OCI-LY1 (cell line): Measurements from ENCODE around the gene TNPO2.

Source experiments
- H2AFZ ChIP-seq: fragments of 200-600 bp; sonication (generic), shearing (Covaris generic); 2 replicates; pipeline ENCODE4 v1.6.0; 2014; ENCODE audit warnings: antibody characterized with exemption, mild to moderate bottlenecking, low read length
- H3F3A ChIP-seq: fragments of 200-600 bp; sonication (generic), shearing (Covaris generic); 2 replicates; pipeline ENCODE4 v1.6.0; 2014; ENCODE audit warnings: mild to moderate bottlenecking, antibody characterized with exemption, low read length, moderate library complexity; ENCODE audit not compliant: insufficient read depth
- H3K27ac ChIP-seq: fragments of 200-600 bp; sonication (generic); 2 replicates; pipeline ENCODE4 v1.5.1; 2014; ENCODE audit warnings: low read length, mixed run types, mild to moderate bottlenecking, low read depth; ENCODE audit not compliant: poor library complexity, severe bottlenecking
- H3K27me3 ChIP-seq: fragments of 200-600 bp; sonication (generic); 2 replicates; pipeline ENCODE4 v1.6.0; 2014; ENCODE audit warnings: antibody characterized with exemption, mild to moderate bottlenecking, low read length, moderate library complexity; ENCODE audit not compliant: insufficient read depth
- H3K36me3 ChIP-seq: fragments of 200-600 bp; sonication (generic); 2 replicates; pipeline ENCODE4 v1.6.1; 2014; ENCODE audit warnings: mild to moderate bottlenecking, antibody characterized with exemption, low read length, moderate library complexity, mixed read lengths; ENCODE audit not compliant: insufficient read depth
- H3K4me1 ChIP-seq: fragments of 200-600 bp; sonication (generic); 2 replicates; pipeline ENCODE4 v1.5.1; 2014; ENCODE audit warnings: mild to moderate bottlenecking, low read length, moderate library complexity; ENCODE audit not compliant: insufficient read depth, severe bottlenecking
- H3K4me2 ChIP-seq: fragments of 200-600 bp; sonication (generic), shearing (Covaris generic); 2 replicates; pipeline ENCODE4 v1.6.1; 2014; ENCODE audit warnings: low read length
- H3K4me3 ChIP-seq: fragments of 200-600 bp; sonication (generic); 2 replicates; pipeline ENCODE4 v1.5.1; 2014; ENCODE audit warnings: low read length, low read depth, mild to moderate bottlenecking, mixed read lengths; ENCODE audit not compliant: poor library complexity, severe bottlenecking
- H3K79me2 ChIP-seq: fragments of 200-600 bp; shearing (Covaris generic); 2 replicates; pipeline ENCODE4 v1.6.1; 2016; ENCODE audit warnings: mixed run types, low read length, mixed read lengths; ENCODE audit not compliant: insufficient read depth
- H3K9ac ChIP-seq: fragments of 200-600 bp; sonication (generic), shearing (Covaris generic); 2 replicates; pipeline ENCODE4 v1.6.1; 2014; ENCODE audit warnings: mild to moderate bottlenecking, low read length, mixed read lengths
- H3K9me2 ChIP-seq: fragments of 200-600 bp; sonication (generic), shearing (Covaris generic); 2 replicates; pipeline ENCODE4 v1.6.1; 2014; ENCODE audit warnings: low read depth, mild to moderate bottlenecking, low read length, mixed read lengths
- H3K9me3 ChIP-seq: fragments of 200-600 bp; shearing (Covaris generic); 2 replicates; pipeline ENCODE4 v1.6.1; 2014; ENCODE audit warnings: low read length, mixed read lengths
- H4K20me1 ChIP-seq: fragments of 200-600 bp; sonication (generic), shearing (Covaris generic); 2 replicates; pipeline ENCODE4 v1.6.0; 2016; ENCODE audit warnings: mild to moderate bottlenecking, low read length; ENCODE audit not compliant: insufficient read depth
- CTCF ChIP-seq: fragments of 200-600 bp; sonication (generic), shearing (Covaris generic); IDR thresholded peaks from 2 replicates; pipeline ENCODE4 v1.5.1; 2017; ENCODE audit warnings: mild to moderate bottlenecking, antibody characterized with exemption, low read length, moderate library complexity, mixed read lengths
- EZH2 ChIP-seq: fragments of 200-600 bp; sonication (generic), shearing (Covaris generic); IDR thresholded peaks from 2 replicates; pipeline ENCODE4 v1.8.0; 2017; ENCODE audit warnings: borderline replicate concordance, mixed run types, mild to moderate bottlenecking, antibody characterized with exemption, low read length, moderate library complexity, mixed read lengths

TNPO2 gene

GRCh38 chr19:12750851-12751250, 27.1 kb upstream of the TNPO2 start:
- H3K9me2 ChIP-seq, result no peaks in the 10 kb centered on the region
- H3K4me1 ChIP-seq, result no peaks in the 10 kb centered on the region
- H3K27ac ChIP-seq, result no peak overlapping the region
- H3K9ac ChIP-seq, result no peak overlapping the region
- H3K36me3 ChIP-seq, result peaks cover 26% of the 10 kb centered on the region
- H4K20me1 ChIP-seq, result no peaks in the 10 kb centered on the region
- no peaks in the 10 kb centered on the region for H3F3A ChIP-seq
- peaks cover 6% of the 10 kb centered on the region; the same call in 1 of the 2 replicates for H3K27me3 ChIP-seq
- no peak overlapping the region for H3K4me3 ChIP-seq
- no peak overlapping the region for H2AFZ ChIP-seq
- H3K4me2 ChIP-seq, result no peak overlapping the region
- TF ChIP-seq CTCF, result no peak
- no peak for TF ChIP-seq EZH2
- H3K9me3 ChIP-seq, result peaks cover 9% of the 10 kb centered on the region; the same call in 1 of the 2 replicates
- H3K79me2 ChIP-seq, result no peaks in the 10 kb centered on the region

DNA sequence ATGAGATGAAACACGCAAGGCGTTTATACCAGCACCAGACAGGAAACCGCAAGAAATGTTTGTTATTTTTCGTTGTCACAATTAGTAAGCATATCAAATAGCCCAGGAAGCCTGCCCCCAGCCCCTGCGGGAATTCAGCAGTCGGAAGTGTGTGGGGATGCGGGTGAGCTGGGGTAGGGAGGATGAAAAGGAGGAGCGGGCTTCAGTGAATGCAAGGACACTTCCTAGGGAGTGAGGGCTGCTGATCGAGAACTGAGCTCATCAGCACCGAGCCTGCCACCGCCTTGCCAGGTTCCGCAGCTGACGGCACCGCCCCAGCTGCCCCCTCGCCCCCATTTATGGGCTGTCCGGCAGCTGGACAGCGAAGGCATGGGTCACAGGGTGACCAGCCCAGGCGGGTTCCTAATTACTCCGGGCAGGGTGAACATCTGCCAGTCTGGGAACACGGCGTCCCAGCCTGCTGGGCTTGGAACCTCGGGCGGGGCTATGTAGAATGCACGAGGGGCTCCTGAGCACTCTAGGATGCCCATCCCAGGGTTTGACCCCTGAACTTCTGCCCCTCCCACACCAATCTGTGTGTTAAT, 26.3 kb upstream of the TNPO2 start:
- no peak overlapping the region for H2AFZ ChIP-seq
- H3K9ac ChIP-seq, result no peak overlapping the region
- H3K36me3 ChIP-seq, result peaks cover 34% of the 10 kb centered on the region
- no peaks in the 10 kb centered on the region for H3F3A ChIP-seq
- peaks cover 9% of the 10 kb centered on the region; the same call in 1 of the 2 replicates for H3K9me3 ChIP-seq
- no peak overlapping the region for H3K4me2 ChIP-seq
- H3K9me2 ChIP-seq, result no peaks in the 10 kb centered on the region
- H3K79me2 ChIP-seq, result no peaks in the 10 kb centered on the region
- H4K20me1 ChIP-seq, result no peaks in the 10 kb centered on the region
- H3K4me1 ChIP-seq, result no peaks in the 10 kb centered on the region
- H3K27ac ChIP-seq, result no peak overlapping the region
- H3K4me3 ChIP-seq, result no peak overlapping the region
- TF ChIP-seq EZH2 (no peak), CTCF (no peak)
- peaks cover 6% of the 10 kb centered on the region; the same call in 1 of the 2 replicates for H3K27me3 ChIP-seq

- Histone ChIP-seq H3K4me2 (no peak overlapping the region), H3K27ac (no peak overlapping the region), H3K9ac (no peak overlapping the region)
Observed at GRCh38 chr19:12748489-12748888, 24.8 kb upstream of the TNPO2 start.

More at GRCh38 chr19:12748489-12748888, 24.8 kb upstream of the TNPO2 start:
- Histone ChIP-seq H3K27me3 (peaks cover 6% of the 10 kb centered on the region; the same call in 1 of the 2 replicates), H3K36me3 (peaks cover 42% of the 10 kb centered on the region), H3K9me3 (peaks cover 9% of the 10 kb centered on the region; the same call in 1 of the 2 replicates), H3K4me3 (no peak overlapping the region), H3K79me2 (no peaks in the 10 kb centered on the region), H3K4me1 (no peaks in the 10 kb centered on the region), H3K9me2 (no peaks in the 10 kb centered on the region), H2AFZ (no peak overlapping the region), H4K20me1 (no peaks in the 10 kb centered on the region), H3F3A (no peaks in the 10 kb centered on the region)
- no peak for TF ChIP-seq EZH2
- TF ChIP-seq CTCF, result no peak
